Right lobe of liver (tissue), 6 donors: Measurements from ENCODE around the gene USP40. TPM values are rescaled to one million over a fixed set of nuclear protein-coding genes. Genes with fewer than 3 reads are reported as not detected.
A peak's percentile ranks its signal among the peaks of the same experiment; 100 is the strongest.

Experiments used
- ATAC-seq, 4 donors: fragments of 200-7000 bp; cut with Tn5 transposase; one replicate each; pipeline ENCODE4 v1.9.1; 2020; ENCODE audit warnings: mild to moderate bottlenecking in 4 of 4, moderate library complexity in 4 of 4
- DNase-seq, 3 donors: peaks; one replicate each; pipeline ENCODE4 v3.0.0-alpha.2; 2020
- H3K27ac ChIP-seq, 3 donors: fragments of 200-600 bp; one replicate each; pipeline ENCODE4 v1.8.0; 2022
- H3K27me3 ChIP-seq, 2 donors: fragments of 200-600 bp; one replicate each; pipeline ENCODE4 v1.8.0; 2022
- H3K36me3 ChIP-seq, 4 donors: fragments of 200-600 bp; sonication (generic) in 1 of 4; one replicate each; pipeline versions ENCODE4 v1.5.1 to v1.8.0; 2017 to 2022; ENCODE audit warnings: control low read depth in 1 of 4
- H3K4me1 ChIP-seq, 4 donors: fragments of 200-600 bp; sonication (generic) in 1 of 4; one replicate each; pipeline versions ENCODE4 v1.5.1 to v1.8.0; 2017 to 2022; ENCODE audit warnings: control low read depth in 1 of 4
- H3K4me3 ChIP-seq, 3 donors: fragments of 200-600 bp; one replicate each; pipeline ENCODE4 v1.8.0; 2022
- H3K9me3 ChIP-seq, 4 donors: fragments of 200-600 bp; sonication (generic) in 1 of 4; one replicate each; pipeline versions ENCODE4 v1.5.1 to v1.8.0; 2017 to 2022; ENCODE audit warnings: control low read depth in 1 of 4
- CTCF ChIP-seq, 4 donors: fragments of 200-600 bp in 3 of 4; fragments of 450-650 bp in 1 of 4; IDR thresholded peaks; one replicate each; pipeline versions ENCODE4 v1.5.1 to v1.8.0; 2016 to 2022; ENCODE audit warnings: antibody characterized with exemption in 4 of 4, mild to moderate bottlenecking in 2 of 4
- POLR2A ChIP-seq: fragments of 450-650 bp; IDR thresholded peaks from one replicate; pipeline ENCODE4 v1.6.1; 2017; ENCODE audit warnings: antibody characterized with exemption, mild to moderate bottlenecking
- WGBS: methylation state at CpG from one replicate; pipeline ENCODE4 v1.1.6; 2018; ENCODE audit warnings: low coverage, low lambda C conversion rate; ENCODE audit not compliant: insufficient coverage; ENCODE audit errors: missing lambda C conversion rate; 5-methylcytosine and 5-hydroxymethylcytosine counted together
- intact Hi-C, 2 donors: fragments of 100-400 bp; cut with DNase I; formaldehyde crosslinking; loops; one replicate each; pipeline versions ENCODE4 v1.11.2 to v1.14.1; 2022
- total RNA-seq, 6 experiments: library from RNA; depleted of rRNA in 2 of 6; stranded (reverse); fragments of >200 nt in 2 of 6; fragmentation: NEBNext Ultra II Directional in 3 of 6; extraction: Animal tissue kit (Norgen Biotek cat#: 25700) in 3 of 6; gene quantifications; one replicate each; pipeline versions ENCODE4 v1.1.0 to v1.2.4, GENCODE V29; 2016 to 2023
- donor health status: DM: no; HTN: yes; CAD: no.
- donor health status: DM: no; HTN: no; CAD: no.
- donor health status: DM: no; HTN: no; CAD: no.
- donor health status: DM: no; HTN: yes; CAD: no.
- donor health status: DM: no; HTN: yes; CAD: no.

The USP40 gene
- total RNA-seq, 6 experiments from 2014 or later = 19.9 to 38.8 (median 27.0) TPM

GRCh38 chr2:233477548-233478433, 88.8 kb downstream of the USP40 start:
- Histone ChIP-seq H3K4me1 (no peaks in the 10 kb centered on the region), H3K36me3 (peaks cover 0 to 20% (median 4%) of the 10 kb centered on the region in 4 donors), H3K4me3 (no peak overlapping the region), H3K27ac (no peak overlapping the region), H3K9me3 (no peaks in the 10 kb centered on the region), H3K27me3 (no peaks in the 10 kb centered on the region)
- DNase-seq = peak in 1 of 3 donors; percentile 31
- TF ChIP-seq POLR2A (no peak), CTCF (IDR thresholded peaks at IDR 0.05) (no peak)
- 96% methylated on average over 11 of the region's 29 CpGs for WGBS
- ATAC-seq = no peak
- intact Hi-C loops = no loop called here

- Histone ChIP-seq H3K27ac (no peak overlapping the region), H3K36me3 (peaks cover 0 to 18% (median 0%) of the 10 kb centered on the region in 4 donors), H3K9me3 (no peaks in the 10 kb centered on the region), H3K4me3 (no peak overlapping the region), H3K27me3 (no peaks in the 10 kb centered on the region), H3K4me1 (no peaks in the 10 kb centered on the region)
- intact Hi-C loops = no loop called here
- ATAC-seq (no peak), DNase-seq (peak in 1 of 3 donors; percentile 27)
- 94% methylated on average over 12 of the region's 45 CpGs for WGBS
- TF ChIP-seq CTCF (IDR thresholded peaks at IDR 0.05) = no peak
Observed at GRCh38 chr2:233476651-233477547, 89.7 kb downstream of the USP40 start.

- intact Hi-C loops = no loop called here
- Histone ChIP-seq H3K4me3 (no peak overlapping the region), H3K27ac (no peak overlapping the region), H3K36me3 (peaks cover 0 to 18% (median 0%) of the 10 kb centered on the region in 4 donors), H3K9me3 (no peaks in the 10 kb centered on the region), H3K4me1 (no peaks in the 10 kb centered on the region), H3K27me3 (no peaks in the 10 kb centered on the region)
- ATAC-seq (no peak), DNase-seq (peak in 1 of 3 donors; percentile 20)
- 96% methylated on average over 10 of the region's 14 CpGs for WGBS
- TF ChIP-seq CTCF (IDR thresholded peaks at IDR 0.05) = no peak
- TF ChIP-seq POLR2A = no peak
Observed at GRCh38 chr2:233476063-233476410, 90.5 kb downstream of the USP40 start.

GRCh38 chr2:233474308-233475160, 92.0 kb downstream of the USP40 start:
- no peaks in the 10 kb centered on the region for H3K9me3 ChIP-seq
- TF ChIP-seq CTCF (IDR thresholded peaks at IDR 0.05) (no peak), POLR2A (no peak)
- no peaks in the 10 kb centered on the region for H3K27me3 ChIP-seq
- H3K36me3 ChIP-seq = peaks cover 0 to 18% (median 0%) of the 10 kb centered on the region in 4 donors
- intact Hi-C loops = no loop called here
- ATAC-seq (peak in 1 of 4 donors; percentile 13), DNase-seq (peak in 1 of 3 donors; percentile 42)
- 57% methylated on average over 9 of the region's 22 CpGs for WGBS
- H3K4me1 ChIP-seq = no peaks in the 10 kb centered on the region
- H3K27ac ChIP-seq = no peak overlapping the region
- no peak overlapping the region for H3K4me3 ChIP-seq
